Ascending aorta (tissue), 2 donors: ENCODE data around the gene OGN. TPM values are rescaled to one million over a fixed set of nuclear protein-coding genes. Genes with fewer than 3 reads are reported as not detected.

Experiments used
- DNase-seq, 2 donors: peaks; one replicate each; pipeline ENCODE4 v3.0.0-alpha.2; 2019; ENCODE audit warnings: low spot score in 2 of 2
- H3K27ac ChIP-seq, 2 donors: fragments of 200-600 bp; sonication (generic); one replicate each; pipeline ENCODE4 v1.5.1; 2016 to 2017; ENCODE audit warnings: mild to moderate bottlenecking in 1 of 2
- H3K27me3 ChIP-seq: fragments of 200-600 bp; sonication (generic); one replicate; pipeline ENCODE4 v1.5.1; 2017
- H3K36me3 ChIP-seq, 2 donors: fragments of 200-600 bp; sonication (generic); one replicate each; pipeline ENCODE4 v1.5.1; 2016
- H3K4me1 ChIP-seq, 2 donors: fragments of 200-600 bp; sonication (generic); one replicate each; pipeline ENCODE4 v1.5.1; 2016 to 2017; ENCODE audit warnings: mild to moderate bottlenecking in 1 of 2
- H3K4me3 ChIP-seq, 2 donors: fragments of 200-600 bp; sonication (generic); one replicate each; pipeline ENCODE4 v1.5.1; 2016 to 2017; ENCODE audit warnings: mild to moderate bottlenecking in 1 of 2
- H3K9me3 ChIP-seq, 2 donors: fragments of 200-600 bp; sonication (generic); one replicate each; pipeline ENCODE4 v1.5.1; 2016
- intact Hi-C: fragments of 100-400 bp; cut with DNase I; formaldehyde crosslinking; loops from one replicate; pipeline ENCODE4 v1.15.1; 2023
- total RNA-seq: library from RNA; depleted of rRNA; stranded (reverse); fragments of >200 nt; gene quantifications from one replicate; pipeline ENCODE4 v1.1.0, GENCODE V29; 2016
- TF ChIP-seq, protein P1 (sequence below), 3 experiments: fragments of 200-600 bp in 2 of 3; fragments of 450-650 bp in 1 of 3; sonication (generic) in 2 of 3; IDR thresholded peaks; one replicate each; pipeline ENCODE4 v1.5.1; 2016 to 2019; ENCODE audit warnings: antibody characterized with exemption in 3 of 3, mild to moderate bottlenecking in 1 of 3, moderate library complexity in 1 of 3

OGN gene
- total RNA-seq, 1 donor from 2014 or later: 156 TPM

GRCh38 chr9:92350740-92351133 lies 53.6 kb downstream of the OGN start:
- intact Hi-C loops: loop anchor here (2.0 to 5.0 kb wide), 2 partner anchors 42 to 186 kb away; no protein-coding TSS in a partner anchor
- TF ChIP-seq, protein P1, sequence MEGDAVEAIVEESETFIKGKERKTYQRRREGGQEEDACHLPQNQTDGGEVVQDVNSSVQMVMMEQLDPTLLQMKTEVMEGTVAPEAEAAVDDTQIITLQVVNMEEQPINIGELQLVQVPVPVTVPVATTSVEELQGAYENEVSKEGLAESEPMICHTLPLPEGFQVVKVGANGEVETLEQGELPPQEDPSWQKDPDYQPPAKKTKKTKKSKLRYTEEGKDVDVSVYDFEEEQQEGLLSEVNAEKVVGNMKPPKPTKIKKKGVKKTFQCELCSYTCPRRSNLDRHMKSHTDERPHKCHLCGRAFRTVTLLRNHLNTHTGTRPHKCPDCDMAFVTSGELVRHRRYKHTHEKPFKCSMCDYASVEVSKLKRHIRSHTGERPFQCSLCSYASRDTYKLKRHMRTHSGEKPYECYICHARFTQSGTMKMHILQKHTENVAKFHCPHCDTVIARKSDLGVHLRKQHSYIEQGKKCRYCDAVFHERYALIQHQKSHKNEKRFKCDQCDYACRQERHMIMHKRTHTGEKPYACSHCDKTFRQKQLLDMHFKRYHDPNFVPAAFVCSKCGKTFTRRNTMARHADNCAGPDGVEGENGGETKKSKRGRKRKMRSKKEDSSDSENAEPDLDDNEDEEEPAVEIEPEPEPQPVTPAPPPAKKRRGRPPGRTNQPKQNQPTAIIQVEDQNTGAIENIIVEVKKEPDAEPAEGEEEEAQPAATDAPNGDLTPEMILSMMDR (IDR thresholded peaks at IDR 0.05): no peak
- Histone ChIP-seq H3K4me1 (peaks cover 0 to 16% of the 10 kb centered on the region in 2 donors), H3K27ac (peak overlapping the region; percentile 77 to 85), H3K27me3 (no peaks in the 10 kb centered on the region), H3K9me3 (peaks cover 7 to 17% of the 10 kb centered on the region in 2 donors), H3K36me3 (no peaks in the 10 kb centered on the region), H3K4me3 (no peak overlapping the region)
- DNase-seq: no peak

GRCh38 chr9:92349771-92350739 lies 54.3 kb downstream of the OGN start:
- H3K4me3 ChIP-seq: peak overlapping the region in 1 of 2 donors; percentile 17
- DNase-seq: no peak
- peaks cover 7 to 13% of the 10 kb centered on the region in 2 donors for H3K9me3 ChIP-seq
- intact Hi-C loops: loop anchor here (2.0 to 5.0 kb wide), 2 partner anchors 42 to 187 kb away; no protein-coding TSS in a partner anchor
- TF ChIP-seq, protein P1 (IDR thresholded peaks at IDR 0.05): no peak
- H3K36me3 ChIP-seq: no peaks in the 10 kb centered on the region
- peaks cover 0 to 16% of the 10 kb centered on the region in 2 donors for H3K4me1 ChIP-seq
- peak overlapping the region; percentile 77 to 85 for H3K27ac ChIP-seq
- no peaks in the 10 kb centered on the region for H3K27me3 ChIP-seq

- TF ChIP-seq, protein P1 (IDR thresholded peaks at IDR 0.05): no peak
- intact Hi-C loops: no loop called here
- no peak for DNase-seq
- Histone ChIP-seq H3K4me1 (peaks cover 0 to 15% of the 10 kb centered on the region in 2 donors), H3K27me3 (no peaks in the 10 kb centered on the region), H3K36me3 (no peaks in the 10 kb centered on the region), H3K9me3 (no peaks in the 10 kb centered on the region), H3K4me3 (no peak overlapping the region), H3K27ac (no peak overlapping the region)
Measured at GRCh38 chr9:92345582-92345981, 58.8 kb downstream of the OGN start.

GRCh38 chr9:92342825-92343488 lies 61.4 kb downstream of the OGN start:
- DNase-seq: no peak
- TF ChIP-seq, protein P1 (IDR thresholded peaks at IDR 0.05): peak; percentile 25 to 55 (median 34)
- intact Hi-C loops: loop anchor here (1.0 to 2.0 kb wide), 2 partner anchors 96 to 292 kb away; no protein-coding TSS in a partner anchor
- peak overlapping the region; percentile 45 to 72 for H3K27ac ChIP-seq
- no peaks in the 10 kb centered on the region for H3K36me3 ChIP-seq
- no peaks in the 10 kb centered on the region for H3K27me3 ChIP-seq
- H3K4me3 ChIP-seq: no peak overlapping the region
- H3K4me1 ChIP-seq: peaks cover 0 to 3% of the 10 kb centered on the region in 2 donors
- H3K9me3 ChIP-seq: no peaks in the 10 kb centered on the region

GRCh38 chr9:92341578-92341977 lies 62.8 kb downstream of the OGN start:
- DNase-seq: no peak
- H3K27me3 ChIP-seq: no peaks in the 10 kb centered on the region
- TF ChIP-seq, protein P1 (IDR thresholded peaks at IDR 0.05): no peak
- H3K4me3 ChIP-seq: no peak overlapping the region
- H3K4me1 ChIP-seq: peaks cover 0 to 3% of the 10 kb centered on the region in 2 donors
- peak overlapping the region; percentile 45 to 72 for H3K27ac ChIP-seq
- H3K9me3 ChIP-seq: no peaks in the 10 kb centered on the region
- H3K36me3 ChIP-seq: no peaks in the 10 kb centered on the region
- intact Hi-C loops: no loop called here
